GM19324 (cell line): ENCODE measurements around the gene DNAJC13.
"Not testable (repeated sequence)": the region's sequence is repeated elsewhere in the genome, so short reads cannot be mapped to it uniquely, and the experiment has no call there.

Experiments used
- ATAC-seq: cut with Tn5 transposase; IDR thresholded peaks from one replicate; pipeline ENCODE4 v1.9.1; 2021; ENCODE audit warnings: mild to moderate bottlenecking, moderate library complexity; ENCODE audit not compliant: unreplicated experiment, low FRiP score

The DNAJC13 gene

GRCh38 chr3:132416807-132417694 is at the start of gene DNAJC13:
Gene DNAJC13, plus strand, starts transcription at chr3:132417502. Its CDS starts 17,049 bp downstream, at chr3:132434551.
- peak; percentile 92 for ATAC-seq

GRCh38 chr3:132368515-132368914 is 48.8 kb upstream of the DNAJC13 start:
- no peak for ATAC-seq

- ATAC-seq, result no peak
Observed at GRCh38 chr3:132368962-132369361, 48.3 kb upstream of the DNAJC13 start.

- not testable (repeated sequence) for ATAC-seq
Observed at GRCh38 chr3:132376945-132377354, 40.4 kb upstream of the DNAJC13 start.

GRCh38 chr3:132378048-132378762 is 39.1 kb upstream of the DNAJC13 start:
- no peak for ATAC-seq

GRCh38 chr3:132378846-132379245 is 38.5 kb upstream of the DNAJC13 start:
- no peak for ATAC-seq

- ATAC-seq, result no peak
Observed at GRCh38 chr3:132380920-132381319, 36.4 kb upstream of the DNAJC13 start.

- ATAC-seq, result no peak
Observed at GRCh38 chr3:132381348-132381944, 35.9 kb upstream of the DNAJC13 start.

- no peak for ATAC-seq
Observed at GRCh38 chr3:132382267-132382666, 35.0 kb upstream of the DNAJC13 start.

GRCh38 chr3:132382688-132383194 is 34.6 kb upstream of the DNAJC13 start:
- ATAC-seq, result no peak

- no peak for ATAC-seq
Observed at GRCh38 chr3:132386259-132386658, 31.0 kb upstream of the DNAJC13 start.

GRCh38 chr3:132392675-132393074 is 24.6 kb upstream of the DNAJC13 start:
- not testable (repeated sequence) for ATAC-seq

- no peak for ATAC-seq
Observed at GRCh38 chr3:132394320-132394719, 23.0 kb upstream of the DNAJC13 start.

- no peak for ATAC-seq
Observed at GRCh38 chr3:132395126-132395525, 22.2 kb upstream of the DNAJC13 start.

- ATAC-seq, result no peak
Observed at GRCh38 chr3:132396255-132396654, 21.0 kb upstream of the DNAJC13 start.

- not testable (repeated sequence) for ATAC-seq
Observed at GRCh38 chr3:132396776-132397175, 20.5 kb upstream of the DNAJC13 start.

- no peak for ATAC-seq
Observed at GRCh38 chr3:132399054-132399929, 18.0 kb upstream of the DNAJC13 start.

- ATAC-seq, result no peak
Observed at GRCh38 chr3:132401255-132401654, 16.0 kb upstream of the DNAJC13 start.

- ATAC-seq, result no peak
Observed at GRCh38 chr3:132404276-132404675, 13.0 kb upstream of the DNAJC13 start.

GRCh38 chr3:132405188-132405587 is 12.1 kb upstream of the DNAJC13 start:
- ATAC-seq, result no peak
